ENCODE results near the gene EVC.
"Not testable (repeated sequence)": the region's sequence is repeated elsewhere in the genome, so short reads cannot be mapped to it uniquely, and the experiment has no call there.

The EVC gene

GRCh38 chr4:5852523-5853202 lies 141.7 kb downstream of the EVC start:
- Mint-ChIP-seq H3K4me3 (no peak overlapping the region), H3K27me3 (peaks cover 14% of the 10 kb centered on the region), H3K36me3 (ENCODE audit: low read depth) (no peaks in the 10 kb centered on the region), H3K27ac (no peak overlapping the region), H3K9me3 (no peaks in the 10 kb centered on the region), H3K4me1 (ENCODE audit: low read depth) (no peaks in the 10 kb centered on the region)
- no peak for DNase-seq

DNA sequence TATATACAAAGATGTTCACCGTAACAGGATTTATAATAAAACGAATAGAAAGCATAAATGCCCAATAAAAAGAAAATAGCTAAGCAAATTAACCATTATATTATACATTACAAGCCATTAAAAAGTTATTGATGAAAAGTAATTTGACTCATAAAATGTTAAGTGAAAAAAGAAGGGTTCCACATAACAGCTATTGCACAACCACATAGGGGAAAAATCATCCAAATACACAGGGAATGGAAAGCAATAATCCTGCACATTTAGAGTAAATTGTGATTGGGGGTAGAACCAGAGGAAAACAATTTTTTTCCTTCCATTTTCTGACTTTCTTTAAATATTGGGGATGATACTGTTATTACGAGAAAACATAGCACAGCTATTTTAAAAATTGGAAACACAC lies 143.9 kb downstream of the EVC start:
- DNase-seq, result no peak
- Mint-ChIP-seq H3K4me3 (no peak overlapping the region), H3K27me3 (peaks cover 8% of the 10 kb centered on the region), H3K27ac (no peak overlapping the region), H3K36me3 (ENCODE audit: low read depth) (no peaks in the 10 kb centered on the region), H3K4me1 (ENCODE audit: low read depth) (no peaks in the 10 kb centered on the region), H3K9me3 (no peaks in the 10 kb centered on the region)

DNA sequence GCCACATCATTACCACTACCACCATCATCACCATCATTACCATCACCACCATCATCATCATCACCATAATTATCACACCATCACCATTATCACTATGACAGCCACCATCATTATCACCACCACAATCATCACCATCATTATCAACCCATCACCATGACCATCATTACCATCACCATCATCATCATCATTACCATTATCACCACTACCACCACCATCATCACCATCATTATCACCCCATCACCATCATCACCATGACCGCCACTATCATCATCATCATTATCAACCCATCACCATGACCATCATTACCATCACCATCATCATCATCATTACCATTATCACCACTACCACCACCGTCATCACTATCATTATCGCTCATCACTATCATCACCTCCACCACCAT lies 145.4 kb downstream of the EVC start:
- not testable (repeated sequence) for H3K27me3 Mint-ChIP-seq, H3K9me3 Mint-ChIP-seq

GRCh38 chr4:5857199-5857598 lies 146.2 kb downstream of the EVC start:
- no peak for DNase-seq
- H3K27ac Mint-ChIP-seq, result no peak overlapping the region
- H3K27me3 Mint-ChIP-seq, result peaks cover 6% of the 10 kb centered on the region
- H3K9me3 Mint-ChIP-seq, result no peaks in the 10 kb centered on the region
- no peak overlapping the region for H3K4me3 Mint-ChIP-seq
- no peaks in the 10 kb centered on the region for H3K4me1 Mint-ChIP-seq (ENCODE audit: low read depth)
- H3K36me3 Mint-ChIP-seq (ENCODE audit: low read depth), result no peaks in the 10 kb centered on the region

More for the DNA sequence above, 145.4 kb downstream of the EVC start:
- H3K4me3 Mint-ChIP-seq; H3K4me1 Mint-ChIP-seq (ENCODE audit: low read depth); H3K36me3 Mint-ChIP-seq (ENCODE audit: low read depth); DNase-seq; H3K27ac Mint-ChIP-seq: not testable (repeated sequence)

DNA sequence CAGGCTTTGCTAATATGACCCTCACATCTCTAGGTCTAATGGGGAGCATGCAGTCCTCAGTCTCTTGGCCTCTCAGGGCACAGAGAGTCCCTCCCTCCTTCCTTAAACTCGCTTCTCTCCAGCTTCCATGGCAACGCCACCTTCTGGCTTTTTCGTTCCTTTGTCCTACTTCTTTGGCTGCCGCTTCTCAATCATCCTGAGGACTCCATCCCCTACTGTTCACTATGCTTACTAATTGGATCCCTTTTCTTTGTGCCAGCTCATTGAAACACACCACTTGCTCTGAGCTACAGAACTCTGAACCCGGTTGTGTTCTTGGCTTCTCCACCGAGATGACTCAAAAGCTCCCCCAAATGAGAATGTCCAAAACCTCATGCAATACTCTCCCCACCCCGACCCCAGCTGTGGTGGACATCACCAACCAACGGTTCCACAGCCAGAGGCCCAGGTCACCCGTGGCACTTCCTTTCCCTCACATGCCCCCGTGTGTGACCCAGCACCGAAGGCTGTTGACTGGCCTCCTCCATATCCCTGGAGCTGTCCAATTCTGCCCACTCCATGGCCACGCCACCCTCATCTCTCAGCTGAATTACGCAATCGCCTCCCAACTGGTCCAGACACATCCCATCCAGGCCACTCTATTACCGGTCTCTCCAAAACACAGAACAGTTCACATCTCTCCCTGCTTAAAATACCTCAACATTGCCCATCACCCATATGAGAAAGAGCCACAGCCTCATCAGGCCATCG lies 147.2 kb downstream of the EVC start:
- DNase-seq, result no peak
- Mint-ChIP-seq H3K9me3 (no peaks in the 10 kb centered on the region), H3K4me1 (ENCODE audit: low read depth) (peaks cover 1% of the 10 kb centered on the region), H3K4me3 (no peak overlapping the region), H3K27ac (no peak overlapping the region), H3K36me3 (ENCODE audit: low read depth) (no peaks in the 10 kb centered on the region), H3K27me3 (peaks cover 7% of the 10 kb centered on the region)

GRCh38 chr4:5863461-5864113 lies 152.6 kb downstream of the EVC start:
- Mint-ChIP-seq H3K4me3 (no peak overlapping the region), H3K36me3 (ENCODE audit: low read depth) (no peaks in the 10 kb centered on the region), H3K9me3 (no peaks in the 10 kb centered on the region), H3K27me3 (peaks cover 29% of the 10 kb centered on the region), H3K27ac (no peak overlapping the region), H3K4me1 (ENCODE audit: low read depth) (peaks cover 24% of the 10 kb centered on the region)
- peak; percentile 53 for DNase-seq
